Measurements from ENCODE around the gene FSD1L.

Gene FSD1L

GRCh38 chr9:105435453-105435852, 12.4 kb upstream of the FSD1L start:
- DNase-seq (ENCODE audit: low read depth in 2 of 2), result no peak

GRCh38 chr9:105436783-105437182, 11.1 kb upstream of the FSD1L start:
- no peak for DNase-seq (ENCODE audit: low read depth in 2 of 2)

- no peak for DNase-seq (ENCODE audit: low read depth in 2 of 2)
Measured at GRCh38 chr9:105437704-105438103, 10.1 kb upstream of the FSD1L start.

GRCh38 chr9:105438141-105438806, 9.6 kb upstream of the FSD1L start:
- no peak for DNase-seq (ENCODE audit: low read depth in 2 of 2)

- no peak for DNase-seq (ENCODE audit: low read depth in 2 of 2)
Measured at GRCh38 chr9:105439428-105439827, 8.4 kb upstream of the FSD1L start.

GRCh38 chr9:105441616-105442160, 6.1 kb upstream of the FSD1L start:
- no peak for DNase-seq (ENCODE audit: low read depth in 2 of 2)

- DNase-seq (ENCODE audit: low read depth in 2 of 2), result no peak
Measured at GRCh38 chr9:105443121-105443520, 4.7 kb upstream of the FSD1L start.

GRCh38 chr9:105444130-105444529, 3.7 kb upstream of the FSD1L start:
- no peak for DNase-seq (ENCODE audit: low read depth in 2 of 2)

GRCh38 chr9:105445203-105445881, 2.5 kb upstream of the FSD1L start:
- no peak for DNase-seq (ENCODE audit: low read depth in 2 of 2)

GRCh38 chr9:105447386-105447813, 434 bp upstream of the FSD1L start:
- no peak for DNase-seq (ENCODE audit: low read depth in 2 of 2)

GRCh38 chr9:105449081-105449480, 1.2 kb downstream of the FSD1L start:
- DNase-seq (ENCODE audit: low read depth in 2 of 2), result no peak

- DNase-seq (ENCODE audit: low read depth in 2 of 2), result no peak
Measured at GRCh38 chr9:105452185-105452584, 4.4 kb downstream of the FSD1L start.

GRCh38 chr9:105455836-105456475, 8.1 kb downstream of the FSD1L start:
- no peak for DNase-seq (ENCODE audit: low read depth in 2 of 2)

- DNase-seq (ENCODE audit: low read depth in 2 of 2), result no peak
Measured at GRCh38 chr9:105457560-105458294, 9.9 kb downstream of the FSD1L start.

- DNase-seq (ENCODE audit: low read depth in 2 of 2), result no peak
Measured at GRCh38 chr9:105458404-105458803, 10.6 kb downstream of the FSD1L start.

- no peak for DNase-seq (ENCODE audit: low read depth in 2 of 2)
Measured at GRCh38 chr9:105459336-105459735, 11.5 kb downstream of the FSD1L start.

- no peak for DNase-seq (ENCODE audit: low read depth in 2 of 2)
Measured at GRCh38 chr9:105466898-105467455, 19.1 kb downstream of the FSD1L start.

- no peak for DNase-seq (ENCODE audit: low read depth in 2 of 2)
Measured at GRCh38 chr9:105468875-105469274, 21.0 kb downstream of the FSD1L start.

- DNase-seq (ENCODE audit: low read depth in 2 of 2), result no peak
Measured at GRCh38 chr9:105473221-105473620, 25.4 kb downstream of the FSD1L start.

- DNase-seq (ENCODE audit: low read depth in 2 of 2), result no peak
Measured at GRCh38 chr9:105475302-105475701, 27.5 kb downstream of the FSD1L start.

GRCh38 chr9:105479846-105480245, 32.0 kb downstream of the FSD1L start:
- DNase-seq (ENCODE audit: low read depth in 2 of 2), result no peak

GRCh38 chr9:105483618-105484017, 35.8 kb downstream of the FSD1L start:
- DNase-seq (ENCODE audit: low read depth in 2 of 2), result no peak

Data from activated CD8-positive, alpha-beta memory T cell treated with anti-CD3 and anti-CD28 coated beads for 4 hours (primary cell).